ENCODE measurements around the gene TPM4.

DNA sequence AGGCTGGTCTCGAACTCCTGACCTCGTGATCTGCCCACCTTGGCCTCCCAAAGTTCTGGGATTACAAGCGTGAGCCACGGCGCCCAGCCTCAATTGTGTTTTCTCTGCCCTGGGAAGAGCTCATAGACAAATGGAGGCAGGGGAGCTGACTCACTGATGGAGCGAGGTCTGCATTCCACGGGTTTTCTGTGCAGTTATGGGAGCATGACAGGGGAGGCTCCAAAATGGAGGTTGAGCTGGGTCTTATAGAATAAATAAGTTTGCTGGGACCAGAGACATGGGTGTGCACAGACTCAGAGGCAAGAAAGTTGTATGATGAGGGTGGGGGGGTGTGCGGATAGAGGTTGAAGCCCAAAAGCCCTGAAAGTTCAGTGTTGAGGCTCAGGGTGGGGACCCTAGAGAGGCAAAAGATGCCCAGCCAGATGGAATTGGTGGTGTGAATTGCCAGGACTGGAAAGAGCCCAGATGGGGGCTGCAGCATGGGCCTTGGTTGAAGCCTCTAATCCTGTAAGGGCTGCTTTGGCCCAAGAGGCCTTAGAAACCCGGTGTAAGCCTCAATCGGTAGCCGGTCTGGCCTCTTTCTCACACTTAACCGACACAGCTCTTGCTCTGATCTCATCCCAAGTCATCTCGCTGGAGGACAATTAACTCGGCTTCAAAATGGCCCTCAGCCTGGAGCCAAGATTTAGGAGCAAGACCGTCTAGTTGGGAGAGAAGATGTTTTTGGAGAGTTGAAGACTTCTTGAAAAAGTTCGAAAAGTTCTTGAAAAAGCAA lies 1.9 kb downstream of the TPM4 start:
- no peak for TF ChIP-seq POLR2AphosphoS5 (IDR thresholded peaks at IDR 0.05; ENCODE audit: low read depth, low read length)
- TF ChIP-seq SIN3A (IDR thresholded peaks at IDR 0.05; ENCODE audit: borderline replicate concordance, insufficient read depth, low read length) = no peak

Measured in PFSK-1 (cell line).